Neural cell (in vitro differentiated cells): ENCODE data around the gene SDK1. TPM values are rescaled to one million over a fixed set of nuclear protein-coding genes. Genes with fewer than 3 reads are reported as not detected.

ENCODE experiments used
- H2AFZ ChIP-seq: fragments of 200-600, 300-800 bp; sonication (generic), shearing (Covaris generic); 2 replicates; pipeline ENCODE4 v1.6.0; 2014; ENCODE audit warnings: low read depth, mild to moderate bottlenecking, antibody characterized with exemption, low read length, moderate library complexity
- H3F3A ChIP-seq: fragments of 200-600 bp; shearing (Covaris generic); 2 replicates; pipeline ENCODE4 v1.6.1; 2016; ENCODE audit warnings: mild to moderate bottlenecking, moderate library complexity, mixed read lengths, antibody characterized with exemption, low read length; ENCODE audit not compliant: insufficient read depth, poor library complexity, severe bottlenecking
- H3K27ac ChIP-seq: fragments of 200-600, 300-800 bp; sonication (generic), shearing (Covaris generic); 2 replicates; pipeline ENCODE4 v1.5.1; 2014; ENCODE audit warnings: mild to moderate bottlenecking, low read length, moderate library complexity
- H3K27me3 ChIP-seq: fragments of 300-800, 200-600 bp; sonication (generic), shearing (Covaris generic); 2 replicates; pipeline ENCODE4 v1.6.0; 2014; ENCODE audit warnings: mild to moderate bottlenecking, low read depth, low read length, moderate library complexity; ENCODE audit not compliant: insufficient read depth
- H3K36me3 ChIP-seq: fragments of 300-800, 200-600 bp; sonication (generic), shearing (Covaris generic); 2 replicates; pipeline ENCODE4 v1.5.1; 2014; ENCODE audit warnings: mild to moderate bottlenecking, antibody characterized with exemption, low read length, moderate library complexity; ENCODE audit not compliant: insufficient read depth
- H3K4me2 ChIP-seq: fragments of 300-800, 200-600 bp; sonication (generic), shearing (Covaris generic); 2 replicates; pipeline ENCODE4 v1.6.0; 2014; ENCODE audit warnings: mild to moderate bottlenecking, low read length
- H3K4me3 ChIP-seq: fragments of 300-800, 200-600 bp; sonication (generic), shearing (Covaris generic); 2 replicates; pipeline ENCODE4 v1.5.1; 2014; ENCODE audit warnings: mild to moderate bottlenecking, low read length, moderate library complexity
- H3K79me2 ChIP-seq: fragments of 200-600 bp; shearing (Covaris generic); replicated peaks from 2 replicates; pipeline ENCODE4 v1.6.0; 2014; ENCODE audit warnings: mild to moderate bottlenecking, low read length, moderate library complexity; ENCODE audit not compliant: insufficient read depth
- H3K9ac ChIP-seq: fragments of 300-800, 200-600 bp; sonication (generic), shearing (Covaris generic); 2 replicates; pipeline ENCODE4 v1.6.1; 2016; ENCODE audit warnings: mild to moderate bottlenecking, low read length, mixed read lengths
- H3K9me2 ChIP-seq: fragments of 200-600 bp; shearing (Covaris generic); 2 replicates; pipeline ENCODE4 v1.6.1; 2016; ENCODE audit warnings: mild to moderate bottlenecking, low read length, mixed read lengths; ENCODE audit not compliant: insufficient read depth
- H3K9me3 ChIP-seq: fragments of 200-600, 300-800 bp; sonication (generic), shearing (Covaris generic); 2 replicates; pipeline ENCODE4 v1.6.1; 2016; ENCODE audit warnings: mild to moderate bottlenecking, mixed run types, low read length, moderate library complexity, mixed read lengths
- H4K20me1 ChIP-seq: fragments of 200-600 bp; shearing (Covaris generic); 2 replicates; pipeline ENCODE4 v1.6.1; 2016; ENCODE audit warnings: mild to moderate bottlenecking, mixed run types; ENCODE audit not compliant: insufficient read depth
- CTCF ChIP-seq: fragments of 450-650 bp; IDR thresholded peaks from 2 replicates; pipeline ENCODE4 v1.5.1; 2014; ENCODE audit warnings: antibody characterized with exemption, mild to moderate bottlenecking, moderate library complexity; ENCODE audit not compliant: poor library complexity, severe bottlenecking
- EP300 ChIP-seq: fragments of 450-650 bp; conservative IDR thresholded peaks from 2 replicates; pipeline ENCODE4 v1.6.1; 2014; ENCODE audit warnings: antibody characterized with exemption, mild to moderate bottlenecking, moderate library complexity; ENCODE audit not compliant: poor library complexity, severe bottlenecking
- EZH2 ChIP-seq: fragments of 200-600, 300-800 bp; shearing (Covaris generic), sonication (generic); IDR thresholded peaks from 2 replicates; pipeline ENCODE4 v1.6.1; 2014; ENCODE audit warnings: antibody characterized with exemption, low read length, borderline replicate concordance, mild to moderate bottlenecking; ENCODE audit not compliant: insufficient read depth, poor library complexity, severe bottlenecking
- MXI1 ChIP-seq: fragments of 450-650 bp; conservative IDR thresholded peaks from 2 replicates; pipeline ENCODE4 v1.6.1; 2014; ENCODE audit warnings: antibody characterized with exemption, mild to moderate bottlenecking; ENCODE audit not compliant: poor library complexity, severe bottlenecking
- POLR2AphosphoS5 ChIP-seq: IDR thresholded peaks from 2 replicates; pipeline ENCODE4 v1.6.1; 2012
- RAD21 ChIP-seq: fragments of 450-650 bp; conservative IDR thresholded peaks from 2 replicates; pipeline ENCODE4 v1.6.1; 2014; ENCODE audit warnings: antibody characterized with exemption, mild to moderate bottlenecking, moderate library complexity
- REST ChIP-seq: IDR thresholded peaks from 2 replicates; pipeline ENCODE4 v1.6.1; 2012; ENCODE audit warnings: borderline replicate concordance
- SMC3 ChIP-seq: fragments of 450-650 bp; conservative IDR thresholded peaks from 2 replicates; pipeline ENCODE4 v1.6.1; 2014; ENCODE audit warnings: antibody characterized with exemption, mild to moderate bottlenecking, moderate library complexity; ENCODE audit not compliant: poor library complexity
- TAF1 ChIP-seq: IDR thresholded peaks from 2 replicates; pipeline ENCODE4 v1.6.1; 2012; ENCODE audit warnings: low read depth
- polyA plus RNA-seq: library from polyadenylated mRNA; depleted of rRNA; stranded (reverse); fragments of >200 nt; gene quantifications from 2 replicates; pipeline ENCODE4 v1.2.3, GENCODE V29; 2014

SDK1 gene
- polyA plus RNA-seq, 1 donor from 2014 or later = 2.7 TPM

GRCh38 chr7:4195660-4196059, 894.6 kb downstream of the SDK1 start:
- H3K9me3 ChIP-seq = no peaks in the 10 kb centered on the region
- no peak overlapping the region for H3K9ac ChIP-seq
- H3K9me2 ChIP-seq = no peaks in the 10 kb centered on the region
- H3F3A ChIP-seq = no peaks in the 10 kb centered on the region
- H2AFZ ChIP-seq = no peak overlapping the region
- H3K4me2 ChIP-seq = no peak overlapping the region
- no peak overlapping the region for H3K4me3 ChIP-seq
- no peaks in the 10 kb centered on the region for H3K79me2 ChIP-seq
- H3K36me3 ChIP-seq = no peaks in the 10 kb centered on the region
- H3K27ac ChIP-seq = no peak overlapping the region
- no peaks in the 10 kb centered on the region for H3K27me3 ChIP-seq
- TF ChIP-seq EP300 (no peak), MXI1 (no peak), SMC3 (no peak), POLR2AphosphoS5 (no peak), CTCF (no peak), RAD21 (no peak), EZH2 (no peak), TAF1 (no peak)
- no peaks in the 10 kb centered on the region for H4K20me1 ChIP-seq

- Histone ChIP-seq H3K9ac (no peak overlapping the region), H2AFZ (no peak overlapping the region), H3K4me2 (no peak overlapping the region), H3K27me3 (no peaks in the 10 kb centered on the region), H3F3A (no peaks in the 10 kb centered on the region), H3K9me2 (no peaks in the 10 kb centered on the region), H3K27ac (no peak overlapping the region), H3K36me3 (no peaks in the 10 kb centered on the region), H3K9me3 (no peaks in the 10 kb centered on the region), H3K4me3 (no peak overlapping the region), H3K79me2 (no peaks in the 10 kb centered on the region), H4K20me1 (no peaks in the 10 kb centered on the region)
- TF ChIP-seq CTCF = no peak
- no peak for TF ChIP-seq REST
- TF ChIP-seq EZH2 = no peak
- no peak for TF ChIP-seq MXI1
- no peak for TF ChIP-seq EP300
- no peak for TF ChIP-seq RAD21
- TF ChIP-seq SMC3 = no peak
- TF ChIP-seq TAF1 = no peak
- no peak for TF ChIP-seq POLR2AphosphoS5
Observed at GRCh38 chr7:4196121-4196819, 895.2 kb downstream of the SDK1 start.
